Measurements from ENCODE around the gene BUD23. TPM values are rescaled to one million over a fixed set of nuclear protein-coding genes. Genes with fewer than 3 reads are reported as not detected.
"Not testable (repeated sequence)": the region's sequence is repeated elsewhere in the genome, so short reads cannot be mapped to it uniquely, and the experiment has no call there.

BUD23 gene, protein sequence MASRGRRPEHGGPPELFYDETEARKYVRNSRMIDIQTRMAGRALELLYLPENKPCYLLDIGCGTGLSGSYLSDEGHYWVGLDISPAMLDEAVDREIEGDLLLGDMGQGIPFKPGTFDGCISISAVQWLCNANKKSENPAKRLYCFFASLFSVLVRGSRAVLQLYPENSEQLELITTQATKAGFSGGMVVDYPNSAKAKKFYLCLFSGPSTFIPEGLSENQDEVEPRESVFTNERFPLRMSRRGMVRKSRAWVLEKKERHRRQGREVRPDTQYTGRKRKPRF
- 33.1 and 38.0 TPM in 2 replicates for total RNA-seq

DNA sequence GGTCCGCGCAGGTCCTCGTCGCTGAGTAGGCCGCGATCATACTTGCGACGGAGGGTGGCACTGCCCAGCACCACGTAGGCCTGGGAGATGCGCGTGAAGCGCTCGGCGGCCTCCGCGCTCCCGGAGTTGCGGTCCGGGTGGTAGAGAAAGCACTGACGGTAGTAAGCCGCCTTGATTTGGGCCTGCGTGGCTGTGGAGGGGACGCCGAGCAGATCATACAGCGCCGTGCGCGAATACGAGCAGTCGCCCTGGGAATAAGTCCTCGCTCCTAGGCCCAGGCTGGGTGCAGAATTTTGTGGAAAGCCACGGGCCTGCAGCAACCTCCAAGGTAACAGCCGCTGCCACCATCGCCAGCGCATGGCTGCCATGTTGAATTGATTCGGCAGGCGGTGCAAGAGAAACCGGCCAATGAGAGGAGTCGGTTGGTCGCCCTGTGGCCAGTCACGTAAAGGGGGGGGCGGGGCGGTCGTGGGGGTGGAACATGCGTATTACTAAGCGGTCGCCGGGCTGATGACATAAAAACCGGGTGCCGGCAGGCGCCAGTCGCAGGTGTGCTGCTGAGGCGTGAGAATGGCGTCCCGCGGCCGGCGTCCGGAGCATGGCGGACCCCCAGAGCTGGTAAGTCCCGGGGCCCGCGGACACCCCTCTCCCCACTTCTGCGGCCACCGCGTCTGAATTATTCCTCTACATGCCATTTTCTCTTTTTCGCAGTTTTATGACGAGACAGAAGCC lies at the start of gene BUD23, which contains the start of gene DNAJC30:
BUD23 (plus strand) TSS at position 542 of the 732 bp plus-strand sequence; CDS start at position 571, 29 bp downstream.
DNAJC30 (minus strand) TSS at position 398 of the 732 bp plus-strand sequence; CDS start at position 368, 30 bp downstream.
- peak; percentile 90 to 98 for DNase-seq (ENCODE audit: low read depth in 2 of 2)

DNA sequence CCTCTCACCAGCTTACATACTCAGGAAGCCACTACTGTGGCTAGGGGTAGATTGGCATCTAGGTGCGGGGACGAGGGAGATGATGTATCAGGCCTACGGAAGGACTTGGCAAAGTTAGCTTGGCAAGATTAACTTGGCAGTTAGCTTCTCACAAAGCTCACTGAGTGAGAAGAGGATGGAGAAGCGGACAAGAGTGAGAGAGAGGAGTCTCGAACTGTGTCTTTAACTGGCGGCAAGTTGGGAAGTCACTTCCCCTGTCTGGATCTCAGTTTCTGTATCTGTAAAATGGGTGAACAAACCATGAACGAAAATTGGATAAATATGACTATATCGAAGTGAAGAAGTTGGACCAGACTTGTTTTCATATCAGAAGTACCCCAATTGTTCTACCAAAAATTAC lies 49.6 kb upstream of the BUD23 start:
- DNase-seq (ENCODE audit: low read depth in 2 of 2) = no peak

DNA sequence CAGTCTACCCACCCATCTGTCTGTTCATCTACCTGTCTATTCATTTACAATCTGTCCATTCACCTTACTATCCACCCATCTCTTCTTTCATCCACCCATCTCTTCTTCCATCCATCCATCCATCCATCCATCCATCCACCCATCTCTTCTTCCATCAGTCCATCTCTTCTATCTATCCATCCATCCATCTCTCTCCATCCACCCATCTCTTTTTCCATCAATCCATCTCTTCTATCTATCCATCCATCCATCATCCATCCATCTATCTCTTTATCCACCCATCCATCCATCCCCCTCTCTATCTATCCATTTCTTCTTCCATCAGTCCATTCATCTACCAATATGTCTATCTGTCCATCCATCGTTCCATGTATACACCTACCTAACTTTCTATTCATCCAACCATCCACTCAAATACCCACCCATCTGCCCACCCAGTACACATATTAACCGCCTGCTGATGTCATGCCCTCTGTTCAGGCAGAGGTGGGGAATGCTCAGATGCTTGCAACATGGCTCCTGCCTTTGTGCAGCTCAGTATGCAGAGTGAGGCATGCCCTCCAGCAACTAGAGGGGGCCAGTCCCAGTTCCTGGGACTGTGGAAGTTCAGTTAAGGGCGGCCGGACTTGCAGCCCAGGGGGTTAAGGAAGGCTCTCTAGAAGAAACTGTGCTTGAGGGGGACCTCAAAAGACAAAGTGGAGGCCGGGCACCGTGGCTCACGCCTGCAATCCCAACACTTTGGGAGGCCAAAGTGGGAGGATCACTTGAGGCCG lies 47.8 kb upstream of the BUD23 start:
- no peak for DNase-seq (ENCODE audit: low read depth in 2 of 2)

DNA sequence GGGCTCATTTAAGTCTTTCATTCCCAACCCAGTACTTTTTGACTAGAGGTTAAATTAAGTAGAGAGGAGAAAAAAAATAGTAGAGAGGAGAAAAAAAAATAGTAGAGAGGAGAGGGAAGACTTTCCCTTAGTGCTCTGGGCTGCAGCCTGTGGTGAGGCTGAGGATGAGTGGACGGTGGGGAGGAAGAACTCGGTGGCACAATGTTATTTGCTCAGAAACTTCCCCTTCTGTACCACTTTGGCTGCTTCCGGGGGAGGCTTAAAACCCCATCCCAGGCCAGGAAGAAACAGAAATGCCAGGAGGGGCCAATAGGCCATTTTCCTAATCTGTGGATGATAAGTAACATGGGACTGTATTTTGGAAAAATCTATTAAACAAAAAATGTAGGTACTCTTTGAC lies 44.5 kb upstream of the BUD23 start:
- DNase-seq (ENCODE audit: low read depth in 2 of 2) = no peak

DNA sequence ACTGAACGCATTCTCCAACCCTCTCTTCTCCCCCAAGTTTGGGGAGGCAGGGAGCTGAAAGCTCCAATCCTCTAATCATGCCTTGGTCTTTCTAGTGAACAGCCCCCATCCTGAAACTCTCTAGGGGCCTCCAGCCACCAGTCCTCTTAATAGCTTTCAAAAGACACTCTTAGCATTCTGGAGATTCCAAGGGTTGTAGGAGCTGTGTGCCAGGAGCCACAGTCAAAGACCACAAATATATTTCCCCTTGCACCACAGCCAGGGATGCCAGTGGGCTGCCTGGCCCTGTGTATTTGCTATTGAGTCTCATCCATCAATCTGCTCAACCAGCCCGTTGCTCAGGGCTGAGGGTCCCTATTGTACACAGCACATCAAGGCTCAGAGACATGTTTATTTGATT lies 40.6 kb upstream of the BUD23 start:
- no peak for DNase-seq (ENCODE audit: low read depth in 2 of 2)

DNA sequence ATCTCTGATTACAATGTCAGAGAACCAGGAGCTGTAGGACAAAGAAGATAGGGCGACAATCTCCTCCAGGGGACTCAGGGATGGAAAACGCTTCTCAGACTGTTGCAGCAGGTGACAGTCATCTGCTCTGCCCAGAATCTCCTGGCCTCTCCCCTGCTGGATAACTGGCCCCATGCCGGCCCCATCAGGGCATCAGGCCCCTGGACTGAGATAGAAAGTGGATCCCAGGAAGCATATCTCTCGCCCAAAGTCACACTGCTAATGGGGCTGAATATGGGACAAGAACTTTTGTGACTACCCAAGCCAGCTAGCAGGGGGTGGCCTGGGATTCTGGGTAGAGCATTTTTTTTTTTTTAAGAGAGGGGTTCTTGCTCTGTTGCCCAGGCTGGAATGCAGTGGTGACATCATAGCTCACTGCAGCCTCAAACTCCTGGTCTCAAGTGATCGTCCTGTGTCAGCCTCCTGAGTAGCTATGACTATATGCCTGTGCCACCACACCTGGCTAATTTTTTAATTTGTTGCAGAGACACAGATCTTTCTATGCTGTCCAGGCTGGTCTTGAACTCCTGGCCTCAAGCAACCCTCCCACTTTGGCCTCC lies 38.6 kb upstream of the BUD23 start:
- DNase-seq (ENCODE audit: low read depth in 2 of 2) = no peak

DNA sequence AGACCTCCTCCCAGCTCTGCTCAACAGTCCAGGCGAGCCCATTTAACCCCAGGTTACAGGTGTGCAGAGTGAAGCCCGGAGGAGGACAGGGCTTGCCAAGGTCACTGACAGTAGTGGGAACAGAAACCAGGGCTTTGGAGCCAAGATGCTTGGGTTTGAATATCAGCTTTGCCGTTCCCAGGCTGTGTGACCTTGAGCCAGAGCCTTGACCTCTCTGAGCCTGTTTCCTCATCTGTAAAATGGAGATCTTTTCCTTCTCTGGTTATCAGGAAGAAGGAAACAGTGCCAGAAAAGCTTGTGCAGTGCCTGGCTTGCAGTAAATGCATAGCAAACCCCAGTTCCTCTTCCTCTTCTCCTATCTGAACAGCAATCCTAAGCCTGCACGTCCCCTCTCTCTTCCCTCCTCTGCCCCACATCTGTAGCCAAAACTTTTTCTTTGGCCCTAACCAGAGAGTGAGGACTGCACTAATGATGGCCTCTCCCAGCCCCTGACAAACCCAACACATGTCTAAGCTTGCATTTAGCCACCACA lies 37.7 kb upstream of the BUD23 start:
- no peak for DNase-seq (ENCODE audit: low read depth in 2 of 2)

DNA sequence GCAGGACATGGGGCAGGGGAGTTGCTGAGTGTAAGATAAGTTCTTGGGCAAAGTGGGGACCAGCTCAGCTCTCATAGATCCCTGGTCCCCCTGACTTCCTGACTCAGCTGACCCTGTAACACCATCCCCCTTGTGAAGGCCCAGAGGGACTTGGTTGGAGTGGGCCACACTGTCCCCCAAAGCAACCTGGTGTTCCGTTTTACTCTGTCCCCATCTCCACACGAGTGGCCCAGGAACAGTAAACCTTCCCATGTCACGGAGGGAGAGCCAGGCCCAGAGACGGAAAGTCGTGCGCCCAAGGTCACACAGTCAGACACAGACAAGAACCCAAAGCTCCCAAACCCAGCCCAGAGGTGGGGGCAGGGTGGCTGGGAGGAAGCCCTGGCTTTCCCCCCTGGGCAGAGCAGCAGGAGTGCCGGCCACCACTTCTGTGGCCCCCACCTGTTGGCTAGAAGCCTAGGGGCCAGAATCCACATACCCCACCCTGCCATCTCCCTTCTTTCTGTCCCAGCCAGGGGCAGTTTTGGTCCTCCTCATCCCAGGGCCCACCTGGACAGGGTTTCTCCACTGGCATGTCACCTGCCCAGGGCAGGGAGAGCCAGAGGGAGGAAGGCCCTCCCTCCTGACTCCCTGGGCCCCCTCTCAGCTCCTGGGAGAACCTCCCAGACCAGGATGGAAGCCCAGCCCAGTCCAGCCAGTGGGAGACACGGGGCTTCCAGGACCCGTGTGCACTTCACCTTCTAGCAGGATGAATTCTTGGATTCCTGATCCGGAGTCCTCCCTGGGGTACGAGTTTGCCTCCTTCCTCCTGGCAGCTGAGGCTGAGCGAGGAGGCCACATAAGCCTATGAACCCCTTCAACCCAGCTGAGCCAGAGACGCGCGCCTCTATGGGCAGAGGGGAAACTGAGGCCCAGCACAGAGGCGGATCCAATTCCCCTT lies 36.3 kb upstream of the BUD23 start:
- DNase-seq (ENCODE audit: low read depth in 2 of 2) = no peak

DNA sequence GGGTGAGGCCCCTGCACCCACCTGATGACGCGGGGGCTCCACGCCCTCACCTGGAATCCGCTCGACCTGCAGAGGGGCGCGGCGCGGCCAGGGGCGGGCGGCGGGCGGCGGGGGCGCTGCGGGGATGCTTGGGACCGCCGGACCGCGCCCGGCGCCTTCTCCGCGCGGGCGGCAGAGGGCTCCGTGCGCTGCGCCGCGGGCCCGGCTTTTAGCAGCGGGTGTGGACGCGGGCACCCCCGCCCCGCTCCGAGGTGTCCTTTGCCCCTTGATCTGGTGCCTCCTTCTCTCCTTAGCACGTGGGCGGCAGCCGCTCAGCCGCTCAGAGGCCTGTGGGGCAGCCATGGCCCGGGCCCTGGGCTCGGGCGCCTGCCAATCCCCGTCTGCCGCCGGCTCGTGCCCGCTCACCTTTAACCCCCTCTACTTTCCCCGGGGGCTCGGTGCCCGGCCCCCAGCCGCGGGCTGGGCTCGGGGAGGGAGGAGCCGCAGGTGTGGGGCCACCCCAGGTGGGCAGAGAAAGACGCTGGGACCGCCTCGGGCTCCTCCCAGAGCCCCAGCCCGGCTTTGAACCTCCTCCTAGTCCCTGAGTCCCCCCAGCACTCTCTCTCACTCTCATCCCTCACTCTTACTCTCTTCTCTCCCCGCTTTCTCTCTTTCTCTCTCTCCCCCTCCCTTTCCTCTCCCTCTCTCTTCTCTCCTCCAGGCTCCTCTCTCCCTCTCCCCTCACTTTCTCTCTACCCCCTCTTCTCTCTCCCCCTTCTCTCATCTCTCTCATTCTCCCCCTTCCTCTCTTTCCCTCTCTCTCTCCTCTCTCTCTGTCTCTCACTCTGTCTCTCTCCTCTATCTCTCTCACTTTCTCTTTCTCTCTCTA lies 35.4 kb upstream of the BUD23 start:
- DNase-seq (ENCODE audit: low read depth in 2 of 2) = peak in 1 of 2 donors; percentile 5

DNA sequence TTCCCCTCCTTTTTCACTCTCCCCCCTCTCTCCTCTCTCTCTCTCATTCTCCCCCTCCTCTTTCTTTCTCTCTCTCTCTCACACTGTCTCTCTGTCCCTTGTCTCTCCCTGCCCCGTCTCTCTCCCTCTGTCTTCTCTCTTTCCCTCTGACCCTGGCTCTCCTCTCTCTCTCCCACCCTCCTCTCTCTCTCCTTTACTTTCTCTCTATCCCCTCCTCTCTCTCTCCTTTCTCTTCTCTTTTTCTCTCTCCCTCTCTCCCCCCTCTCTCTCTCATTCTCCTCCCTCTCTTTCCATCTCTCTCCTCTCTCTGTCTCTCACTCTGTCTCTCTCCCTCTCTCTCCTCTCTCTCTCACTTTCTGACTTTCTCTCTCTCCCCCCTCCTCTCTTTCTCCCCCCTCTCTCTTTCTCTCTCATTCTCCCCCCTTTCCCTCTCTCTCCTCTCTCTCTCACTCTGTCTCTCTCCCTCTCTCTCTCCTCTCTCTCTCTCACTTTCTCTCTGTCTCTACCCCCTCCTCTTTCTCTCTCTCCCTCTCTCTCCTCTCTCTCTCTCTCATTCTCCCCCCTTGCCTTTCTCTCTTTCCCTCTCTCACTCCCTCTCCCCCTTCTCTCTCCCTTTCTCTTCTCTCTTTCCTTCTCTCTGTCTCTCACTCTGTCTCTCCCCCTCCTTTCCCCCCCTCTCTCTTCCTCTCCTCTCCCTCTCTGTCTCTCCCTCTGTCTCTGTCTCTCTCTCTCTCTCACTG lies 34.6 kb upstream of the BUD23 start:
- no peak for DNase-seq (ENCODE audit: low read depth in 2 of 2)

DNA sequence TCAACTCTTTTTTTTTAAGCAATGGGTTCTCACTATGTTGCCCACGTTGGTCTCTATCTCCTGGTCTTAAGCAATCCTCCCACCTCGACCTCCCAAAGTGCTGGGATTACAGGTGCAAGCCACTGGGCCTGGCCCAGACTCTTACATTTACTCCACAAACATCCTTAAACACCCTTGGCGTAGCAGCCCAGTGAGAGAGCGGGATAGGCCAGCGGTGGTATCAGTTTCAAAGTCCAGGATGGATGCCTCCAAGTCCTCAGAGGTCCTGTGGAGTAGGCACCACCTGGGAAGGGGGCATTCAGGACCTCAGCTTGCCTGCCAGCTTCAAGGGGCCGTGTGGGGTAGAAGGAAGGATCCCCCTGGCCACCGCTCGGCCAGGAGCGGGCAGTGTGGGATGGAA lies 33.8 kb upstream of the BUD23 start:
- no peak for DNase-seq (ENCODE audit: low read depth in 2 of 2)

DNA sequence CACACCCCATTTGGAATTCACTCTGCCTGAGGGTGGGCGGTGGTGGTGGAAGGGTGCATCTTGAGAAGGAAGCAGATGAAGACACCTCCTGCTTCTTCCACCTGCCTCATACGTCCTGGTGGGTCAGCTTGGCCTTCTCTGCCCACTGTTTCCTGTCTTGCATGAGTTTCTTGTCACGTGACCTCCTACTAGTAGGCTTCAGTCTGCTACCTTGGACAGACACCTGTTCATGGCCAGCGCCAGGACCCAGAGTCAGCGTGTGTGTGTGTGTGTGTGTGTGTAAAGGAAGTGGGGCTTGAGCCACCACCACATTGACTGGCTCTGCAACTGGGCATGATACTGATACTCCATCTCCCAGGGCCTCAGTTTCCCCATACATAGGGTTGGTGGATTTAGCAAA lies 32.9 kb upstream of the BUD23 start:
- DNase-seq (ENCODE audit: low read depth in 2 of 2) = no peak

DNA sequence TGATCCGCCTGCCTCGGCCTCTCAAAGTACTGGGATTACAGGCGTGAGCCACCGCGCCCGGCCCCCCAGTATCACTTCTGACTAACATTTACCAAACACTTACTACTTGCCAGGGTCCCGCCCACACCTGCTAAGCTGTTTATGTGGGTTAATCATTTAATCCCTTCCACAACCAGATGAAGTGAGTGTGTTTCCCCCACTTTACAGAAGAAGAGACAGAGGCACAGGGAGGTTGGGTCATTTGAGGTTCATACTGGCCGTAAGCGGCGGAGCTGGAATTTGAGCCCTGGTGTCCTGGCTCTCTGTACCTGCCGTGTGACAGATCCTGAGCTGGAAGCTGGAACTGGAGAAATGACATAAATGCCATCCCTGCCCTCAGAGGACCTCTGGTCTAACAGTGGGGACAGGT lies 30.9 kb upstream of the BUD23 start:
- DNase-seq (ENCODE audit: low read depth in 2 of 2) = no peak

DNA sequence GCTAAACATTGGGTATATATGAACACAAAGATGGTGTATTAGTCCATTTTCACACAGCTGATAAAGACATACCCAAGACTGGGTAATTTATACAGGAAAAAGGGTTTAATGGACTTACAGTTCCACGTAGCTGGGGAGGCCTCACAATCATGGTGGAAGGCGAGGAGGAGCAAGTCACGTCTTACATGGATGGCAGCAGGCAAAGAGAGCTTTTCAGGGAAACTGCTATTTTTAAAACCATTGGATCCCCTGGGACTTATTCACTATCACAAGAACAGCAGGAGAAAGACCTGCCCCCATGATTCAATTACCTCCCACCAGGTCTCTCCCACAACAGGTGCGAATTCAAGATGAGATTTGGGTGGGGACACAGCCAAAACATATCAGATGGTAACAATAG lies 28.1 kb upstream of the BUD23 start:
- DNase-seq (ENCODE audit: low read depth in 2 of 2) = not testable (repeated sequence)

DNA sequence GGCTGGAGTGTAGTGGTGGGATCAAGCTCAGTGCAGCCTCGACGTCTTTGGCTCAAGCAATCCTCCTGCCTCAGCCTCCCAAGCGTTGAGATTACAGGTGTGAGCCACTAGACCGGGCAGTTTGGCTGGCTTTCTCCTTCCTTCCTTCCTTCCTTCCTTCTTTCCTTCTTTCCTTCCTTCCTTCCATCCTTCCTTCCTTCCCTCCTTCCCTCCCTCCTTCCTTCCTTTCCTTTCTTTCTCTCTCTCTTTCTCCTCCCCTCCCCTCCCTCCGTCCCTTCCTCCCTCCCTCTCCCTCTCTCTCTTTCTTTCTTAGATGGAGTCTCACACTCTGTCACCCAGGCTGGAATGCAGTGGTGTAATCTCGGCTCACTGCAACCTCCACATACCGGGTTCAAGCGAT lies 23.4 kb upstream of the BUD23 start:
- no peak for DNase-seq (ENCODE audit: low read depth in 2 of 2)

DNA sequence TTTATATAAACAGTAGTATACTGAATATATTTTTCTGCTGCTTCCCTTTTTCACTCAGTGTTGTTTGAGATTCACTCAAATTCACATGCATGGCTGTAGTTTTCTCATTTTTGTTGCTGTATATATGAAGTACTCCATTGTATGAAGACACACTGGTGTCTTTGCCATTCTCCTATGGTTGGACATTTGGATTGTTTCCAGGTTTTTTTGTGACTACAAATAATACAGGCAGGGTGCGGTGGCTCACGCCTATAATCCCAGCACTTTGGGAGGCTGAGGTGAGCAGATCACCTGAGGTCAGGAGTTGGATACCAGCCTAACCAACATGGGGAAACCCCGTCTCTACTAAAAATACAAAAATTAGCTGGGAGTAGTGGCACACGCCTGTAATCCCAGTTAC lies 22.8 kb upstream of the BUD23 start:
- not testable (repeated sequence) for DNase-seq (ENCODE audit: low read depth in 2 of 2)

DNA sequence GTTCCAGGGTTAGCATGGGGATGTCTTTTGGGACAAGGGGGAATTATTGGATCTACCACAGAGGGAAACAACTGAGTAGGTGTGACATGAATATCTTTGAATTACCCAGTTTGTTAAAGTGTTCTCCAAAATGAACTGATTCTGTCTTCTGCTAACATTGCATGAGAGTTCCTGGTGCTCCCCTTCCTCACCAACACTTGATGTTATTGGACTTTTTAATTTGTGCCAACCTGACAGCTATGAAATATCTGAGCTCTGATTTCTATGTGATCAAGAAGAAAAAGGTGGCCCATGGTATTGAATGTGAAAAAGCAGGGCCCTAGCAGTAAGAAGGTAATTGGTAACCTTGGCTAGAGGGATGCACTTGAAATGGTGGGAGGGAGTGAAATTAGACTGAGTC lies 20.4 kb upstream of the BUD23 start:
- no peak for DNase-seq (ENCODE audit: low read depth in 2 of 2)

DNA sequence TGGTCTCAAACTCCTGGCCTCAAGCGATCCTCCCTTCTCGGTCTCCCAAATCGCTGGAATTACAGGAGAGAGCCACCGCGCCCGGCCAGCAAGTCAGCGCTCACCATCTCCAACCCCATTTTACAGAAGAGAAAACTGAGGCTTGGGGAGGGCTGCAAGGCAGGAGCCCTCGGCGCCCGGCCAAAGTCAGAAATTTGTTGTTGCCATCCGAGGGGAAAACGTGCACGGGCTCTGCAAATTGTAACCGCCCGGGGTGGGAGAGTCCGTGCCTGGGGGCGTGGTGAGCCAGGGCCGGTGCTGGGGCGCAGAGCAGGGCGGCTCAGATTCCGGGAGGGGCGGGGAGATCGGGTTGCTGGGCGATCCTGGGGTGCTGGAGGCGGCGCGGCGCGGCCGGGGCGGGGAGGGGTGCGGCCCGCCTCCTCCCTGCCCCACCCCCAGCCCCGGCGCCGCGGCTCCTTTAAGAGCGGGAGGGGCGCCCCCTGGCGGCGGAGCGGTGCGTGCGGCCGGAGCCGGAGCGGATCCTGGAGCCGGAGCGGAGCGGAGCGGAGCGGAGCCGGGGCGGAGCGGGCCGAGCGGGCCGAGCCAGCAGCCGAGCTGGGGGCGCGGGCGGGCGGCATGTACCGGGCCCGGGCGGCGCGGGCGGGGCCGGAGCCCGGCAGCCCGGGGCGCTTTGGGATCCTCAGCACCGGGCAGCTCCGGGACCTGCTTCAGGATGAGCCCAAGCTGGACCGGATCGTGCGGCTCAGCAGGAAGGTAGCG lies 15.9 kb upstream of the BUD23 start, which contains the start of gene VPS37D:
VPS37D (plus strand) TSS at position 488 of the 759 bp plus-strand sequence; CDS start at position 616, 128 bp downstream.
- peak; percentile 43 to 81 for DNase-seq (ENCODE audit: low read depth in 2 of 2)
